ENCODE measurements around the gene ZSWIM7.

The ZSWIM7 gene, protein sequence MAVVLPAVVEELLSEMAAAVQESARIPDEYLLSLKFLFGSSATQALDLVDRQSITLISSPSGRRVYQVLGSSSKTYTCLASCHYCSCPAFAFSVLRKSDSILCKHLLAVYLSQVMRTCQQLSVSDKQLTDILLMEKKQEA

DNA sequence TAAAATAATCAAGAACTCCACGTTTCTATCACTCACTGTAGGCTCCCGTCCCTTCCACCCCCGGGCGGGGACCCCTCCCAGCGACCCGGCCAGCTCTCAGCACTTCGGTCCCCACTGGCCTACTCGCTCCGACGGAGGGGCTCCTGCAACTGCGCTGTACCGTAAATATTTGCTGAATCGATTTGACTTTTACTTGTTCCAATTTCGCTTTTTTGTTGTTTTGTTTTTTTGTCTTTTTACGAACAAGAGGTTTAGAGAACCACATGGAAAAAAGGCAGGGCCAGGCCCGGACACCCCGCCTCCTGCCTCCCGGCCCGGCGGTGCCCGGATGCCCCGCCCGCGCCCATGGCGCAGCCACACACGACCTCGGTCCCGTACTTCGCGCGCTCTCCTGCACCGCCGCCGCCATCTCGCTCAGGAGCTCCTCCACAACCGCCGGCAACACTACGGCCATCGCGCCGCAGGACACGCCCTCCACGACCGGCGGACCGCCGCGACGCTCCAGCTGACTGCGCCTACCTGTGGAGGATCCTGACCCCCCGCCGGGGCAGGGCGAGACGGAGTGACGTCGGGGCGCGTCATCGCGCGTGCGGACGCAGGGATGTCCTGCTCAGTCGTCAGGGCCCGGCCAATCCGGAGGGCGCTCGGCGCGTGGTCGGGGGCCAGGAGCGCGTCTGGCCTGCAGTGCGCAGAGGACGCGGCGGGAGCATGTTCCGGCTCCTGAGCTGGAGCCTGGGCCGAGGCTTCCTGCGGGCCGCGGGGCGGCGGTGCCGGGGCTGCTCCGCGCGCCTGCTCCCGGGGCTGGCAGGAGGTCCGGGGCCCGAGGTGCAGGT is at the start of gene ZSWIM7, which contains the start of gene TTC19:
Gene ZSWIM7 (minus strand): TSS at position 564 of the 833 bp plus-strand sequence. CDS start 110 bp downstream, at position 454.
Gene TTC19 (plus strand): TSS at position 684 of the 833 bp plus-strand sequence. CDS start 25 bp downstream, at position 709.
- DNase-seq (ENCODE audit: low spot score): peak; percentile 98

DNA sequence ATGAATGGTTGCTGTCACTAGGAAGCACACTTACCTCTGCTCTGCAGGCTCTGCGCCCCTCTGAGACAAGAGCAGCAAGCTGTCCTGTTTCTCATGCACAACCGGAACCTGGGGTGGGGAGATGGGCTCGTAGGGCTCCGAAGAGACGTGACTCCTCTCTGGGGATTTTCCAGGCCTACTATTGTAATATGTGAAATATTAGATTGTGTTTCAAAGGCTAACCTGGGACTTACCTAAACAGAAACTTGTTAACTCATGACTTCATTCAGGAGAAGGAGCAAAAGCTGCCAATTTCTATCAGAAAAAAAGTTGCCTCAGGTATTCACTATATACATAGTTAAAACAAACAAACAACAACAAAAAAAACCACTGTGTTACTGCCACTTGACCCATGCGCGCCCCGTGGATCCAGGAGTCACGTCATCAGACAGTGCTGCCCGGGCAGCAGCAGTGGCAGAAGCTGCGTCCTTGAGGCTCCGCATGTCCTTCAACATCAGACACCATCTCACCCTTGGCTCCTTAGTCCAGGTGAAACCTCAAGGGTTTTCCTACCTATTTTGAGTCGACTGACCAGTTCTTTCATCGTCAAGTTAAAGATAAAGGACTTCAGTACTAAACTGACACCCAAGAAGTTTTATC is 49.4 kb upstream of the ZSWIM7 start:
- no peak for DNase-seq (ENCODE audit: low spot score)

DNA sequence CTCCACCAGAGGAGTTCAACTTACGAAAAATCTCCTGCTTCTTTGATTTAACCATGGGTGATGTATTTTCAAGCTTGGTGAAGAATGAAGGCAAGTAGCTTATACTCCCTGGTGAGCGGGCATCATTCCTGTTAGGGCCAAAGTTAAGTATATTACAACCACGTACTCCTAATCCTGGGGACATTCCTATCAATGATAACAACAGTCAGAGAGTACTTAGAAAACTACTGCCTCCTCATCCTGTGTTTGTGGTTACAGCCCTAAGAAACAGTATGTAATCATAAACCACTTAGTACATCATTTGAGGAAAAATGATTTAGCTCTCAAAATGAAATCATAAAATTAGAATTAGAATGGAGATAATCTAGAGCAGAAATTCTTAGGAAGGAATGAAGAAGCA is 47.5 kb upstream of the ZSWIM7 start:
- DNase-seq (ENCODE audit: low spot score): no peak

DNA sequence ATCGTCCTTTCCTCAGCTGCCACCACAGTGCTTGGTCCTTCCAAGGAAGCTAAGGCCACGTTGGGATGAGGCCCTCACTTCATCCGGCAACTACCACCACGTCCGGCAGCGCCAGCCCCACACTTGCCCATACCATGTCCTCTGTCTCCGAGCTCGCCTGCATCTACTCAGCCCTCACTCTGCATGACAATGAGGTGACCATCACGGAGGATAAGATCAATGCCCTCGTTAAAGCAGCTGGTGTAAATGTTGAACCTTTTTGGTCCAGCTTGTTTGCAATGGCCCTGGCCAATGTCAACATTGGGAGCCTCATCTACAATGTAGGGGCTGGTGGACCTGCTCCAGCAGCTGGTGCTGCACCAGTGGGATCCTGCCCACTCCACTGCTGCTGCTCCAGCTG is 45.0 kb upstream of the ZSWIM7 start:
- DNase-seq (ENCODE audit: low spot score): no peak

DNA sequence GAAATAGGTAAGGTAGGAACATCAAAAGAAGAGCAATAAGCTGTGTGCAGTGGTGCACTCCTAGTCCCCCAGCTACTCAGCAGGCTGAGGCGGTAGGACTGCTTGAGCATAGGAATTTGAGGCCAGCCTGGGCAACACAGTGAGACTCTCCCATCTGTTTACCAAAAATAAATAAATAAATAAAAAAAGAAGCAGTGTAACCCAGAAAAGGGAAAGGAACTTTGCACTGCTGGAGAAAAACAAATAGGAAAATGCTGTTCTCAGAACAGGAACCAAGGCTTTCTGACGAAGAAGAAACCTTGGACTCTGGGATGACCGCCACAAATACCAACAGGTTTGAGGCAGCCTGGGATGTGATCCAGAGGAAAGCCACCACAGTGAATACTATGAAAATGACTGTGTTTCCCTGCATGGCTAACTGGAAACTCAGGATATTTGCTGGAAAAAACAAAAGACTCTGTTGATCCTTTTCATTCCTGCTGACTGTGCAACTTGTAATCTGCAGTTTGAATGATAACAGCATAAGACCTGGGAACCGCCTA is 41.3 kb upstream of the ZSWIM7 start:
- peak; percentile 77 for DNase-seq (ENCODE audit: low spot score)

DNA sequence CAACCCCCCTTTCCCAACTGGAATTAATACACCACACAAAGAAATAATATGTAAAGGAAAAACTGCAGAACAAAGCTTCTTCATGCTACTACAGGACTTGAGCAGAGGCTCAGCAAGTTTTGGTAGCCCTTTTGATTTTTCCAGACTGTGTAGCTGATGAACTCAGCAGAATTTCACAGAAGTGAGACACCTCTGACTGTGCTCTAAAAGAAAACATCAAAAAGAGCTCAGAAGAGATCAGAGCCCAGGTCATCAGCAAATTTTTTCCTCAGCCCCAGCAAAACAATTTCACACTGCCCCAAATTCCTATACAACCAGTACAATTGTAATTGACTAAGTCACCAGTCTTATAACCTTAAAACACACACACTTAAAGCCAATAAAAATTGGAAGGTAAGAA is 38.1 kb upstream of the ZSWIM7 start:
- DNase-seq (ENCODE audit: low spot score): no peak

DNA sequence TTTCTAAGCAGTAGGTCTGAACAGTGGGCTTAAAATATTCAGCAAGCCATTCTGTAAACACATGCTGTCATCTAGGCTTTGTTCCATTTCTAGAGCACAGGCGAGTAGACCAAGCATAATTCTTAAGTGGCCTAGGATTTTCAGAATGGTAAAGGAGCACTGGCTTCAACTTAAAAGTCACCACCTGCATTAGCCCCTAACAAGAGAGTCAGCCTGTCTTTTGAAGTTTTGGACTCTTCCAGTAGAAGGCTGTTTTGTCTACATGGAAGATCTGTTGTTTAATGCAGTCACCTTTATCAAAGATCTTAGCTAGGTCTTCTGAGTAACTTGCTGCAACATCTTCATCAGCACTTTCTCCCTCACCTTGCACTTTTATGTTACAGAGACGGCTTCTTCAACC is 36.8 kb upstream of the ZSWIM7 start:
- no peak for DNase-seq (ENCODE audit: low spot score)

DNA sequence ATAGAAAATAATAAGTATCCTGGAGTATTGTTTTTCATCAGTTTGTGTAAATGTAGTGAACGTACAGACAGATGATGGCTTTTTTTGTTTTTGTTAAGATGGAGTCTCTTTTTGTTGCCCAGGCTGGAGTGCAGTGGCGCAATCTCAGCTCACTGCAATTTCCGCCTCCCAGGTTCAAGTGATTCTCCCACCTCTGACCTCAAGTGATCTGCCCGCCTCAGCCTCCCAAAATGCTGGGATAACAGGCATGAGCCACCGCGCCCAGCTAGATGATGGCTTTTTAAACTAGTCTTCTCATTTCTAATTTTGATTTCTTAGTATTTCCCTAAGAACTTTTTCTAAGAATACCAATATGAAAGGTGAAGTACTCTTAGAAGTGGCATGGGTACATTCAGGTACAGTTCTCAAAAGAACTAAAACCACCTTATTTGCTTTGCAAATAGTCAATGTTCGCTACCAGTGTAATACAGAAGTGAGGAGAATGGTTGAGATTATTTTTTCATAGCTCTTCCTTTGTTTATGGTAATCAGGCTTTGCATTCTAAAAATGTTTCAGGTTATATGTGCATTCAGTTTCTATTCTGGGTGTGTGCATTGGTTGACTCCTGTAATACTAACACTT is 34.3 kb upstream of the ZSWIM7 start:
- no peak for DNase-seq (ENCODE audit: low spot score)

DNA sequence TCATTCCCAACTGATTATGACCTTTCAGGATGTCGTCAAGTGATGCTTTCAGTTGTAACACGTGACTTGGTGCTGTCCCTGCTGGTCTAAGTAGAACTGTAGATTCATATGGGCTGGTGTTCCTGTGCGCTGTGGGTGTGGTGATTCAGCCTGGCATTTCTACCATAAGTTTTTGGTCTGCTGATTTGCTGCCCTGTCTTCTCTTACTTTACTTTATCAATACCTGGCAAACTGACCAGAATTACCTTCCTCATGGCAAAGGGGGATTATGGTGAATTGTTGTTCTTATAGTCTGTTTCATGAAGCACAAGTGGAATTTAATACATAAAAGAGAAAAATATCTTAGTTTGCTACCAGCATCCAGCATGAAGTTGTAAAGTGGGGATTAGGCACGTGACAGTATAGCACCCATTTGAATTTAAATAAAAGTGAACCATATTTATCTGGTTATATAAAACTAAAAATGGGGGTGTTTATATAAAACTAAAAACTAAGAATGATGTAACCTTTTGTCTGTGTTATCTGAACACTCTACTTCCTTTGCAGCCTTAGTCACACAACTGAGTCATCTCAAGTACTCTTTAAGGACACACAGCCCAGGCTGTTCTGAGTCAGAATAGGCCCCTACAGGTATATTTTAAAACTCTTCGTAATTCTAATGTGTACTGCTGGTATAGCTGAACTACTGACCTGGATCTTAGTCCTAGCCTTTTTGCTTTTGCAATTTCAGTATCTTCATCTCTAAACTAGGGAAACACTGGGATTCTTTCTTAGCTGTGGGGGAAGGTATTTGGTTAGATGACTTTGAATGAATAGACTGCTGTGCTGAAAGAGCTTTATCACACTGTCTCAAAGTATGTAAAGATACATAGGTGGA is 28.4 kb upstream of the ZSWIM7 start:
- DNase-seq (ENCODE audit: low spot score): peak; percentile 79

DNA sequence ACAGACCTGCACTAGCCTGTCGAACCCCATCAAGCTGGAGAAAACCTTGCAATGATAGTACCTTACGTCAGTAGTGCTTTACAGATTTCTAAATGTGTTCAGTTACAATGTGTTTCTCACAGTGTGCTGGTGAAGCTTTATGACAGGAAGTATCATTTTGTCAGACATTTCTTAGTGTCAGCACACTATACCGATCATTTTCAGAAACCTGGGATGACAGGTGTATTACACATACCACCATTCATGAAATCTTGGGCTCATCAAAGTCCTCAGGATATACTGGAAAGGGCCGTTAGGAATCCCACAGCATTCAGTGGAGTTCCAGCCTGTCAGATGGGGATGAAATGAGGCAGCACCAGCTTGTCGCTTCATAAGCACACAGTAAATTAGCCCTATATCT is 27.4 kb upstream of the ZSWIM7 start:
- DNase-seq (ENCODE audit: low spot score): no peak

DNA sequence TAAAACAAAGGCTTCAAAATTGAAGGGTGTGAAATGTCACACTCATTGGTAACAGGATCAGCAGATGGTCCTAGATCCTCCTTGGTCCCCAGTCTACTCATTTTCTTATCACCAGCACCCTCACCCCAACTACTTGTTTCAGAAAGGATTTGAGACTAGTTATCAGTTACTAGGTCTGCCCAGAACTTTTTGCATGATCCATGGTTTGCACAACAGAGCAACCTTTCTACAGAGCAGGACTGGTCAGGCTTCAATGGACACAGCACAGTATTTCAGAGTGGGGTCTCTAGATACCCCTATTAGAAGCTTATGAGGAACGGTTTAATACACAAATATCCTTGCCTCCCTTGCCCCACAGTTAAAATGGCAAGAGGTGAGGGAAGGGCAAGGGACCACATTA is 25.7 kb upstream of the ZSWIM7 start:
- DNase-seq (ENCODE audit: low spot score): no peak

DNA sequence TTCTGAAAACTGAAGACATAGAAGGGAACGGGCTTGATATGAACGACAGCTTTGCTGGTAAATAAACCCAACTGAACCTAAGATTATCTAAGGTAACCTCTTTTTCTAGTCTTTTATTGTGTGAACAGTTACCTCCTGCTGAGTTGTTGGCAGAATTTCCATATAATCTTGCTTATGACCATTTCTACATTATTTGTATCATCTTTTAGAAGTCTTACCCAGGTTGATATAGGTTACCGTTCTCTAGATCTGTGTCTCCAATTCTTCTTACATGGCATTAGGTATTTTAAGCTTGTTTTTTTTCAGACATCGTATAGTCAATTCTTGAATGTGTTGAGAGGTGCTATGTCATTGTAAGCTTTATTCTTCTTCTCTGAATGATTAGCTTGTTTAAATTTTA is 24.4 kb upstream of the ZSWIM7 start:
- no peak for DNase-seq (ENCODE audit: low spot score)

DNA sequence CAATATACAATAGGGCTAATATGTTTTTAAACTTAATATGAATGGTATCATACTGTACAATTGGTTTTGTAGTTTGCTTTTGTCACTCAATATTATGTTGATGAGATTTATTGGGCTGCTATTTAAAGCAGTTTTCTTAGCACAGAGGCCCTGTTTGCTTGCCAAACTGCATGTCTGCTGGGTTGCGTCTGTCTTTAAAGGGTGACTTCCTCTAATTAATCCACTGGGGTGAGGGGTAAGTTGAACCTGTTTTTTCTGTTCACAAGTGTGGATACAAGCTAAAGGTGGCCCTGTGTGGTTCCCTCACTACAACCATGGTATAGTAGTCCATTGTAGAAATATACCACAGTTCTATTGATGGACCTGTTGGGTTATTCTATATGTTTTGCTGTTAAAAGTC is 19.8 kb upstream of the ZSWIM7 start:
- DNase-seq (ENCODE audit: low spot score): no peak

DNA sequence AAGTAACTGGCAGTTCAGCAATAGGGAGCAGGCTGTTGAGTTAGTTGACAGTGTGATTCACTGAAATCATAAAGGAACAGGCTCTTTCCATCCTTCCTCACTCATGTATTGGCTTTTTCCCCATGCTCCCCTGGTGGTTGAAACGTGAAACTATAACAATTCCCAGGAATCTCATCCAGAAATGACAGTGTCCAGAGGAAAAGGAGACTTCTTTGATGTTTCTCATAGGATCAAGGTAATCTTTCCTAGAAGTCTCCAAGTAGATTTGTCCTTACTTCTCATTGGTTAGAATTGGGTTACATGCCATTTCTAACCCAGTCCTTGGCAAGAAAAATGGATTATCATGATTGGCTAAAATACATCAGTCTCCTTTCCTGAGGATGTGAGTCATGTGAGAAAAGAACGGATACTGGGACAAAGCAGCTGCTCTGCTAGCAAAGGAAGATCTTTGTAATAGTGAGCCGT is 14.5 kb upstream of the ZSWIM7 start:
- peak; percentile 51 for DNase-seq (ENCODE audit: low spot score)

DNA sequence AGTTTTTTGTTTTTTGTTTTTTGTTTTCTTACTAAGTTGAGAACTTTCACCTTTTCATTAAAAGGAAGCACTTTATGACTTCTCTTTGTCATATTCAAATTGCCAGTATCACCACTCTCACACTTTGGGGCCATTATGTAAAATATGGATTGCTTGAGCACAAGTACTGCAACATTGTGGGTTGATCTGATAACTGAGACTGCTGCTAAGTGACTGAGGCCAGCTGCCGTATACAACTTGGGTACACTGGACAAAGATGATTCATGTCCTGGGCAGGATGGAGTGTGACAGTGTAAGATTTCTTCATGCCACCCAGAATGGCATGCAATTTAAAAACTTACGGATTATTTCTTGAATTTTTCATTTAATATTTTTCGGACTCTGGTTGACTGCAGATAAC is 7.9 kb upstream of the ZSWIM7 start:
- no peak for DNase-seq (ENCODE audit: low spot score)

DNA sequence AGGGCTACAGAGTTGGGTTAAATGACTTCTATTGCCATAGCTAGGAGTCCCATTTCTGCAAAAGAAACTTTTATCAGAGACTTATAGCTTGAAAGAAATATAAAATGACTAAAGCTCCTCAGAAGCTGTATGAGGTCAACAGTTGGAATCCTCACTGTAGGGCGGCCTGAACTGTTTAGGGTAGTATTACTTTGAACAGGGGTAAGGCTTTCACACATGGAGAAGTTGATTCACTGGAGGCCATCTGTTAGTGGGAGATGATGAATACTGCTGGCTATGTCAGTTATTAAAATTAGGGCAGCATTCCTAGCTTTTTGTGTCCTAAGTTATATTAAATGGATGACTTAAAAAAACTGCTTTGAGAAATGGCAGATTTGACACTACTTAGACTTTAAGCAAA is 6.1 kb upstream of the ZSWIM7 start:
- DNase-seq (ENCODE audit: low spot score): no peak

DNA sequence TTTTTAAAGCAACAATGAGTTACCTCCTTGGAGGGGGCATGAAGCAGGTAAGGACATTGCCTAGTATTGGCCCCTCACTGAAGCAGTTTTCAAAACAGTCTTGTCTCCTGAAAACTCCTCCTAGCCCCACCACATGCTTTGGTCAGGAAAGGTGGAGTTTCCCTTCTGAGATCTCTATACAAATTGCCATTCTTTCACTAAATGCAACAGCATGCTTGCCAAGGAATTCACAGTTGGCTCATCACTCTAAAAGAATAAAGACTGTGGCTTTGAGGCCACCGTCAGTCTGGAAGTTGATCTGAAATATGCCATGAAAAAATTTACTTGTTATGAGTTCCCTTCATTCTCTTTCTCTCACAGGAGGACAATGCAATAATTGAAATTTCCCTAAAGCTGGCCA is 4.3 kb upstream of the ZSWIM7 start:
- DNase-seq (ENCODE audit: low spot score): no peak

DNA sequence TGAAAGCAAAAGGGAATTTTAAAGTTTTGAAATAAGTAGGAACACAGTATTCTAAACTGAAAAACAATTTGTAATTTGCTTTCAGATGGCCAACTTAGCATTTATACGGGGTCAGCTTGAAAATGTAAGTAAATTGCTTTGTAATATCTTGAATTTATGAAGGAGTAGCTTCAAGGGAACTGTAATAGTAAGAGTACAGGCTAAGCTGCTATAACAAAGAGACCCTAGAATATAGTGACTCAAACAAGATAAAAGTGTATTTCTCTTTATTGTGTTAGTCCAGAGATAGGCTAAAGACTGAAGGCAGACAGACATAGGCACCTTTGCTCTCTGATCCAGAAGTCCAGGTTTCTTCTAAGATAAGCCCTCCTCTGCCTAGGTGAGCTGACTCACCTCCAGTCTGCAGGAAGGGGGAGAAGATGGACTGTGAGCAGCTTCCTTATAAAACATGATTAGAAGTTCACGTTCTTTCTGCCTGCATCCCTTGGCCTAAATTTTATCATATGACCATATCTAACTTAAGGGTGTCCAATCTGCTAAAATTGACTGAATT is 3.3 kb upstream of the ZSWIM7 start:
- DNase-seq (ENCODE audit: low spot score): no peak

DNA sequence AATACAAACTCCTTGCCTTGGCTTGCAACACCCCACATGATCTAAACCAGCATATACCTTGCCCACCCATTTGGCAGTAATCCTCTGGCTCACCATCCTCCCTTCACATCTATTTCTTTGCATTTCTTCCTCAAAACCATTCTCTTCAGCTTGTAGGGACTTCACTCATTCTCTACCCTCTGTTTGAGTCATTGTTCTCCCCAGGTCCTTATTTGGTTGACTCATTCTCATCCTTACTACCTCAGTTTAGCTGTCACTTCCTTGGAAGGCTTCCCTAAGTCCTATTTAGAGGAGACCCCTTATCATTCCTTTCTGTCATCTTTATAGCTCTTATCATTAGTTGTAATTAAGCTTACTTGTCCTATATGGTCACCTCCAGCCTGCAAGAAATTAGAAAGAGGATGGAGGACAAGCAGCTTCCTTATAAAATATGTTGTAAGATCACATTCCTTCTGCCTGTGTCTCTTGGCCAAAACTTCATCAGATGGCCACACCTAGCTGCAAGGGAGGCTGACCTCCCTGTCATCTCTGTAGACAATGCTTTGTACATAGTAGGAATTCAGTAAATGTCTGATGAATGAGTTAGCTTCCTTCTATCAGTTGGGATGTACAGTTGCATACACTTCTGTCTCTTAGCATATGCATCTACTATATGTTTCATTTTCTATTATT is 1.9 kb upstream of the ZSWIM7 start:
- no peak for DNase-seq (ENCODE audit: low spot score)

All from GM03348 (cell line).